HUES6 (cell line): ENCODE measurements around the gene SOWAHA.
"Not testable (repeated sequence)": the region's sequence is repeated elsewhere in the genome, so short reads cannot be mapped to it uniquely, and the experiment has no call there.

Source experiments
- H3K27ac ChIP-seq: 2 replicates; pipeline ENCODE4 v1.7.0; 2013; ENCODE audit warnings: low read depth, mild to moderate bottlenecking, low read length, inconsistent platforms
- H3K27me3 ChIP-seq: 2 replicates; pipeline ENCODE4 v1.6.1; 2013; ENCODE audit warnings: low read length; ENCODE audit not compliant: control insufficient read depth, insufficient read depth
- H3K36me3 ChIP-seq: 2 replicates; pipeline ENCODE4 v1.6.1; 2013; ENCODE audit warnings: low read length; ENCODE audit not compliant: control insufficient read depth, insufficient read depth
- H3K4me1 ChIP-seq: 2 replicates; pipeline ENCODE4 v1.6.1; 2013; ENCODE audit warnings: low read length; ENCODE audit not compliant: control insufficient read depth, insufficient read depth
- H3K4me3 ChIP-seq: 2 replicates; pipeline ENCODE4 v1.5.1; 2013; ENCODE audit warnings: low read depth, low read length
- H3K9ac ChIP-seq: one replicate; pipeline ENCODE4 v1.6.1; 2013; ENCODE audit warnings: mild to moderate bottlenecking, low read length
- H3K9me3 ChIP-seq: 2 replicates; pipeline ENCODE4 v1.6.1; 2013; ENCODE audit warnings: low read depth, low read length; ENCODE audit not compliant: control insufficient read depth, insufficient read depth

The SOWAHA gene

DNA sequence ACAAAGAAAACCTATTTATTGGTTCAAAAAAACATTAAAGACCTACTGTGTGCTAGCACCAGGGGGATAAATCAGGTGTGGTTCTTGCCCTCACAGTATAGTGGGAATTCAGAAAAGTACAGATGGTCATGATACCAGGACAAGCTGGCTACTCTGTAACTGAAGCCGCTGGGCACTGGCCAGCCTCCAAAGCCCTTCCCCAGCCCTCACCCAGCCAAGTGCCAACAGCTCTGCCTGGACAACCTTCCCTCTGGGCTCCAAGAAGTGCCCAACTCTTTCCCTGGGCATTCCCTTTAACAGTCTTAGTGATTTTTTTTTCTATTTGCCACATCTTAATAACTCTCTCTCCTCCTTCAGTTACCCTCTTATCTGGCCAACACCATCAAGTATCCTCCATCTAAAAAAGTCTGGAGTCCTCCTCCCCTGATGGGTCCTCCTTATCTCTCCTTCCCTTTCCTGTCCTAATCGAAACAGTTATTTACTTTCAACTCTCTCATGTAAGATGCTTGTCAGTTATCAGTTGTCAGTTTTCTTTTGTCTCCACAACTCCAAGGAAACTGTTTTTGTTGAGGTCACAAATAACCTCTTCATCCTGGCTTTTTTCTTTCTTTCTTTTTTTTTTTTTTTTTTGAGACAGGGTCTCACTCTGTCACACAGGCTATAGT lies 22.8 kb upstream of the SOWAHA start:
- Histone ChIP-seq H3K9ac (no peak overlapping the region), H3K36me3 (no peaks in the 10 kb centered on the region), H3K4me3 (no peak overlapping the region), H3K9me3 (0 out of 2 replicates have a peak, but pooled peaks cover 2% of the 10 kb centered on the region), H3K27ac (no peak overlapping the region), H3K4me1 (peaks cover 3% of the 10 kb centered on the region; the same call in 1 of the 2 replicates), H3K27me3 (peaks cover 7% of the 10 kb centered on the region; the same call in 1 of the 2 replicates)

GRCh38 chr5:132791026-132791425 lies 22.1 kb upstream of the SOWAHA start:
- H3K9me3 ChIP-seq = 0 out of 2 replicates have a peak, but pooled peaks cover 2% of the 10 kb centered on the region
- H3K9ac ChIP-seq = no peak overlapping the region
- no peaks in the 10 kb centered on the region for H3K36me3 ChIP-seq
- H3K27ac ChIP-seq = no peak overlapping the region
- peaks cover 3% of the 10 kb centered on the region; the same call in 1 of the 2 replicates for H3K4me1 ChIP-seq
- no peak overlapping the region for H3K4me3 ChIP-seq
- peaks cover 7% of the 10 kb centered on the region; the same call in 1 of the 2 replicates for H3K27me3 ChIP-seq

- no peak overlapping the region for H3K4me3 ChIP-seq
- H3K27ac ChIP-seq = no peak overlapping the region
- no peaks in the 10 kb centered on the region for H3K9me3 ChIP-seq
- no peak overlapping the region for H3K9ac ChIP-seq
- H3K4me1 ChIP-seq = peaks cover 2% of the 10 kb centered on the region; the same call in 1 of the 2 replicates
- peaks cover 5% of the 10 kb centered on the region; the same call in 1 of the 2 replicates for H3K27me3 ChIP-seq
- H3K36me3 ChIP-seq = no peaks in the 10 kb centered on the region
These were observed 15.5 kb upstream of the SOWAHA start for GRCh38 chr5:132797651-132798050.

GRCh38 chr5:132799392-132799791 lies 13.7 kb upstream of the SOWAHA start:
- no peaks in the 10 kb centered on the region; the same call in 1 of the 2 replicates for H3K27me3 ChIP-seq
- H3K27ac ChIP-seq = no peak overlapping the region
- H3K9ac ChIP-seq = no peak overlapping the region
- H3K4me1 ChIP-seq = peaks cover 2% of the 10 kb centered on the region; the same call in 1 of the 2 replicates
- no peak overlapping the region for H3K4me3 ChIP-seq
- H3K36me3 ChIP-seq = no peaks in the 10 kb centered on the region
- no peaks in the 10 kb centered on the region for H3K9me3 ChIP-seq

GRCh38 chr5:132800545-132800944 lies 12.6 kb upstream of the SOWAHA start:
- no peaks in the 10 kb centered on the region; the same call in 1 of the 2 replicates for H3K27me3 ChIP-seq
- no peak overlapping the region for H3K4me3 ChIP-seq
- H3K4me1 ChIP-seq = peaks cover 2% of the 10 kb centered on the region; the same call in 1 of the 2 replicates

DNA sequence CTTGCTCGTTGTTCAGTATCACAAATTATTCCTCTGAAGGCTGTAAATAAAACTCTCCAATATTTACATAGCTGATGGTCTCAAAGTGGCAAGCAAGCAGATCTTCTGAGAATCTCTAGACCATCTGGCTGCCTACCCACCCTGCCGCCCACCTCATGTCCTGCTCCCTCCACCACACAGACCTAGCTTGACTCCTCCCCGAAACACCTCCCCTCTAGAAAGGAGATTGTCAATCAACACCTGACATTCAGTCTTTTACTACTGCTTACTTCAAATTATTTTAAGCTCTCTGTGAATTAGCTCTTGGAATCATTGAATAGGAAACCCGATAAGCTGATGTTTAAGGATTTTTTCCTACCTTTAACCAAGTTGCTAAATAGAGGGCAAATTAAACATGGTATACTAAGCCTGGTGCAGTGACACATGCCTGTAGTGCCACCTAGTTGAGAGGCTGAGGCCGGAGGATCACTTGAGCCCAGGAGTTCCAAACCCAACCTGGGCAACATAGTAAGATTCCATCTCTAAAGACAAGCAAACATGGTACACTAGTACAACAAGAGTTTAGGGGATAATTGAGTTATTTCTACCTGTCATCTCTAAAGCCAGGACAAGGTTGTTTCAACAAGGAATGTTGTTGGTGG lies 10.9 kb upstream of the SOWAHA start:
- H3K27me3 ChIP-seq = no peaks in the 10 kb centered on the region
- H3K4me1 ChIP-seq = peaks cover 5% of the 10 kb centered on the region
- H3K36me3 ChIP-seq = no peaks in the 10 kb centered on the region
- no peaks in the 10 kb centered on the region for H3K9me3 ChIP-seq
- no peak overlapping the region for H3K4me3 ChIP-seq
- no peak overlapping the region for H3K9ac ChIP-seq
- H3K27ac ChIP-seq = no peak overlapping the region

More at GRCh38 chr5:132800545-132800944, 12.6 kb upstream of the SOWAHA start:
- no peaks in the 10 kb centered on the region for H3K9me3 ChIP-seq
- H3K27ac ChIP-seq = no peak overlapping the region
- no peaks in the 10 kb centered on the region for H3K36me3 ChIP-seq
- H3K9ac ChIP-seq = no peak overlapping the region

GRCh38 chr5:132802685-132803066 lies 10.4 kb upstream of the SOWAHA start:
- H3K4me3 ChIP-seq, H3K9ac ChIP-seq, H3K4me1 ChIP-seq, H3K36me3 ChIP-seq, H3K9me3 ChIP-seq, H3K27me3 ChIP-seq, H3K27ac ChIP-seq: not testable (repeated sequence)

DNA sequence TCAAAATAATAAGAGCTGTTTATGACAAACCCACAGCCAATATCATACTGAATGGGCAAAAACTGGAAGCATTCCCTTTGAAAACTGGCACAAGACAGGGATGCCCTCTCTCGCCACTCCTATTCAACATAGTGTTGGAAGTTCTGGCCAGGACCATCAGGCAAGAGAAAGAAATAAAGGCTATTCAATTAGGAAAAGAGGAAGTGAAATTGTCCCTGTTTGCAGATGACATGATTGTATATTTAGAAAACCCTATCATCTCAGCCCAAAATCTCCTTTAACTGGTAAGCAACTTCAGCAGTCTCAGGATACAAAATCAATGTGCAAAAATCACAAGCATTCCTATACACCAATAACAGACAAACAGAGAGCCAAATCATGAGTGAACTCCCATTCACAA lies 8.9 kb upstream of the SOWAHA start:
- not testable (repeated sequence) for H3K27ac ChIP-seq, H3K27me3 ChIP-seq, H3K9ac ChIP-seq, H3K9me3 ChIP-seq, H3K4me3 ChIP-seq, H3K36me3 ChIP-seq, H3K4me1 ChIP-seq

- H3K9ac ChIP-seq, H3K27ac ChIP-seq, H3K4me1 ChIP-seq, H3K36me3 ChIP-seq, H3K4me3 ChIP-seq, H3K9me3 ChIP-seq, H3K27me3 ChIP-seq: not testable (repeated sequence)
These were observed 7.2 kb upstream of the SOWAHA start for GRCh38 chr5:132805872-132806271.

- not testable (repeated sequence) for H3K4me3 ChIP-seq, H3K36me3 ChIP-seq, H3K27ac ChIP-seq, H3K4me1 ChIP-seq, H3K9ac ChIP-seq, H3K9me3 ChIP-seq
- H3K27me3 ChIP-seq = peaks cover 17% of the 10 kb centered on the region
These were observed 6.3 kb upstream of the SOWAHA start for GRCh38 chr5:132806804-132807162.

DNA sequence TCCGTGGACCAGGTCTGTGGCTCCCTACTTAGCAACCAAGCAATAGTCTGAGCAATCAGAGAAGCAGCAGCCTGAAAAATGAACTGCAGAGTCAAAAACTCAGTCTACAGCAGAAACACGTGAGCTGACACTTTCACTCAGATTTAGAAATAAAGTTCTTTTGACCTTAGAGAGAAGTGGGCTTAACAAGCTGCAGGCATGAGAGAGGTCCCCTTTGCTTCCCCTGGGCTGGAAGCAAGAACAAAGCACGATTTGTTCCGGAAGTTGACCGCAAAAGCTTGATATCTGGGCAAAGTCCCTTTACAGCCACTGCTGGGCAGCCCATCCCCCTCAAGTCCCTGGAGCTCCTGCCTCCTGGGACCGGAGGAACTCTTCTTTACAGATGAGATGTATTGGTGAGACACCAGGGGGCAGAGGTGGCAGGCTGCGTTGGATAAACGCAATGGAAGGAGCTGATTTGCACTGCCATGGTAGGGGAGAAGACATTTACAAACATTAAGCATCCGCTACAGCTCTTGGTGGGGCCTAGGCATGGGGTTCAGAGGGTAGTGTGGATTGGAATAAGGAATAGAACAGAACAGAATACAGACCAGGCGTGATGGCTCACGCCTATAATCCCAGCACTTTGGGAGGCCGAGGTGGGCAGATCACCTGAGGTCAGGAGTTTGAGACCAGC lies 5.8 kb upstream of the SOWAHA start:
- H3K9ac ChIP-seq = no peak overlapping the region
- no peaks in the 10 kb centered on the region for H3K9me3 ChIP-seq
- peaks cover 23% of the 10 kb centered on the region for H3K27me3 ChIP-seq
- H3K4me1 ChIP-seq = peaks cover 8% of the 10 kb centered on the region
- H3K36me3 ChIP-seq = no peaks in the 10 kb centered on the region
- H3K4me3 ChIP-seq = no peak overlapping the region
- no peak overlapping the region for H3K27ac ChIP-seq
